Activated CD4-positive, alpha-beta T cell treated with anti-CD3 and anti-CD28 coated beads, Interleukin-2, Interleukin-6, amounts not matched to agents 100 ng/mL and 50 ng/mL, durations not matched to agents 16 hours and 8 hours (primary cell): Measurements from ENCODE around the gene GTF2F2.

Experiments used
- DNase-seq: peaks from one replicate; pipeline ENCODE4 v3.0.0-alpha.2; 2020

Gene GTF2F2

GRCh38 chr13:45119991-45120864 lies at the start of gene GTF2F2:
GTF2F2 (plus strand) TSS chr13:45120510; CDS start chr13:45120656, 146 bp downstream.
- peak; percentile 90 for DNase-seq

GRCh38 chr13:45073809-45074208 lies 46.5 kb upstream of the GTF2F2 start:
- no peak for DNase-seq

- no peak for DNase-seq
These were observed 45.6 kb upstream of the GTF2F2 start for GRCh38 chr13:45074721-45075120.

- no peak for DNase-seq
These were observed 42.3 kb upstream of the GTF2F2 start for GRCh38 chr13:45078003-45078402.

- no peak for DNase-seq
These were observed 37.3 kb upstream of the GTF2F2 start for GRCh38 chr13:45082964-45083363.

- DNase-seq: no peak
These were observed 35.8 kb upstream of the GTF2F2 start for GRCh38 chr13:45084515-45084914.

GRCh38 chr13:45086484-45086883 lies 33.8 kb upstream of the GTF2F2 start:
- no peak for DNase-seq

GRCh38 chr13:45092663-45093062 lies 27.6 kb upstream of the GTF2F2 start:
- DNase-seq: no peak

- no peak for DNase-seq
These were observed 19.6 kb upstream of the GTF2F2 start for GRCh38 chr13:45100573-45101262.

GRCh38 chr13:45101327-45102018 lies 18.8 kb upstream of the GTF2F2 start:
- DNase-seq: no peak

GRCh38 chr13:45102136-45102507 lies 18.2 kb upstream of the GTF2F2 start:
- DNase-seq: no peak

GRCh38 chr13:45103449-45103848 lies 16.9 kb upstream of the GTF2F2 start:
- no peak for DNase-seq

- DNase-seq: no peak
These were observed 16.0 kb upstream of the GTF2F2 start for GRCh38 chr13:45104261-45104660.

GRCh38 chr13:45105895-45106294 lies 14.4 kb upstream of the GTF2F2 start:
- DNase-seq: no peak

GRCh38 chr13:45107539-45107938 lies 12.8 kb upstream of the GTF2F2 start:
- no peak for DNase-seq

GRCh38 chr13:45108716-45109101 lies 11.6 kb upstream of the GTF2F2 start:
- no peak for DNase-seq

GRCh38 chr13:45109102-45109720 lies 11.1 kb upstream of the GTF2F2 start:
- DNase-seq: peak; percentile 38

GRCh38 chr13:45113233-45114224 lies 6.8 kb upstream of the GTF2F2 start:
- DNase-seq: no peak

GRCh38 chr13:45119469-45119990 lies 780 bp upstream of the GTF2F2 start:
- peak; percentile 61 for DNase-seq

- peak; percentile 16 for DNase-seq
These were observed 889 bp downstream of the GTF2F2 start for GRCh38 chr13:45120967-45121831.

- DNase-seq: no peak
These were observed 2.6 kb downstream of the GTF2F2 start for GRCh38 chr13:45122941-45123340.
